H9 (cell line): ENCODE results near the gene PCDHA8. TPM values are rescaled to one million over a fixed set of nuclear protein-coding genes. Genes with fewer than 3 reads are reported as not detected.
A peak's percentile ranks its signal among the peaks of the same experiment; 100 is the strongest.

ENCODE experiments used
- DNase-seq: peaks from one replicate; pipeline ENCODE4 v3.0.0-alpha.2; 2017
- H2AFZ ChIP-seq: one replicate; pipeline ENCODE4 v1.6.1; 2013; ENCODE audit warnings: mild to moderate bottlenecking, low read length, control low read depth, moderate library complexity
- H2AK5ac ChIP-seq: 2 replicates; pipeline ENCODE4 v1.6.1; 2013; ENCODE audit warnings: low read length, control low read depth, mixed read lengths; ENCODE audit not compliant: insufficient read length
- H2BK120ac ChIP-seq: one replicate; pipeline ENCODE4 v1.6.1; 2013; ENCODE audit warnings: low read depth, mild to moderate bottlenecking, low read length, control low read depth, inconsistent platforms; ENCODE audit not compliant: poor library complexity, severe bottlenecking
- H2BK12ac ChIP-seq: 2 replicates; pipeline ENCODE4 v1.6.1; 2013; ENCODE audit warnings: low read length, control low read depth, mixed read lengths, low read depth; ENCODE audit not compliant: insufficient read length
- H2BK15ac ChIP-seq: 2 replicates; pipeline ENCODE4 v1.6.1; 2013; ENCODE audit warnings: low read depth, low read length, control low read depth
- H2BK20ac ChIP-seq: one replicate; pipeline ENCODE4 v1.6.1; 2013; ENCODE audit warnings: low read depth, mild to moderate bottlenecking, low read length, control low read depth, inconsistent platforms; ENCODE audit not compliant: poor library complexity, severe bottlenecking
- H2BK5ac ChIP-seq: 2 replicates; pipeline ENCODE4 v1.6.1; 2013; ENCODE audit warnings: low read length, control low read depth, mixed read lengths; ENCODE audit not compliant: insufficient read length
- H3K14ac ChIP-seq: 2 replicates; pipeline ENCODE4 v1.6.1; 2013; ENCODE audit warnings: low read length, control low read depth; ENCODE audit not compliant: insufficient read depth
- H3K18ac ChIP-seq: 2 replicates; pipeline ENCODE4 v1.6.1; 2013; ENCODE audit warnings: low read depth, mild to moderate bottlenecking, mixed read lengths, low read length, control low read depth; ENCODE audit not compliant: insufficient read length
- H3K23ac ChIP-seq: 2 replicates; pipeline ENCODE4 v1.6.1; 2013; ENCODE audit warnings: low read length, control low read depth, mixed read lengths, low read depth; ENCODE audit not compliant: insufficient read length
- H3K23me2 ChIP-seq: 2 replicates; pipeline ENCODE4 v1.6.1; 2013; ENCODE audit warnings: low read depth, mild to moderate bottlenecking, mixed read lengths, low read length, control low read depth; ENCODE audit not compliant: insufficient read length, poor library complexity, severe bottlenecking
- H3K27ac ChIP-seq: 2 replicates; pipeline ENCODE4 v1.5.1; 2013; ENCODE audit warnings: low read length, control low read depth, mixed read lengths, low read depth; ENCODE audit not compliant: insufficient read length
- H3K27me3 ChIP-seq: 2 replicates; pipeline ENCODE4 v1.6.1; 2013; ENCODE audit warnings: low read length, control low read depth, inconsistent platforms; ENCODE audit not compliant: insufficient read depth
- H3K4ac ChIP-seq: 2 replicates; pipeline ENCODE4 v1.6.1; 2013; ENCODE audit warnings: low read depth, mild to moderate bottlenecking, control low read depth, inconsistent platforms, low read length, moderate library complexity
- H3K4me1 ChIP-seq: 2 replicates; pipeline ENCODE4 v1.6.1; 2013; ENCODE audit warnings: low read length, control low read depth, inconsistent platforms; ENCODE audit not compliant: insufficient read depth
- H3K4me2 ChIP-seq: 2 replicates; pipeline ENCODE4 v1.6.1; 2013; ENCODE audit warnings: low read length, control low read depth, mixed read lengths; ENCODE audit not compliant: insufficient read length, insufficient read depth
- H3K56ac ChIP-seq: 2 replicates; pipeline ENCODE4 v1.6.1; 2013; ENCODE audit warnings: low read depth, mild to moderate bottlenecking, mixed read lengths, low read length, control low read depth; ENCODE audit not compliant: insufficient read length
- H3K79me1 ChIP-seq: 2 replicates; pipeline ENCODE4 v1.6.1; 2013; ENCODE audit warnings: low read depth, mild to moderate bottlenecking, moderate library complexity, low read length, control low read depth, inconsistent platforms; ENCODE audit not compliant: insufficient read depth, poor library complexity, severe bottlenecking
- H3K79me2 ChIP-seq: 2 replicates; pipeline ENCODE4 v1.6.1; 2013; ENCODE audit warnings: low read length, control low read depth, inconsistent platforms; ENCODE audit not compliant: insufficient read depth
- H3K9ac ChIP-seq: 2 replicates; pipeline ENCODE4 v1.6.1; 2013; ENCODE audit warnings: low read length, control low read depth, mixed read lengths; ENCODE audit not compliant: insufficient read length; ENCODE audit errors: extremely low read depth
- H3K9me3 ChIP-seq: one replicate; pipeline ENCODE4 v1.6.1; 2013; ENCODE audit warnings: low read depth, low read length, inconsistent platforms; ENCODE audit not compliant: control insufficient read depth
- H3T11ph ChIP-seq: one replicate; pipeline ENCODE4 v1.6.1; 2013; ENCODE audit warnings: mild to moderate bottlenecking, low read length, control low read depth, inconsistent platforms
- H4K20me1 ChIP-seq: one replicate; pipeline ENCODE4 v1.6.1; 2013; ENCODE audit not compliant: control insufficient read depth, insufficient read length, insufficient read depth
- H4K5ac ChIP-seq: 2 replicates; pipeline ENCODE4 v1.6.1; 2013; ENCODE audit warnings: low read depth, mild to moderate bottlenecking, mixed read lengths, low read length, control low read depth; ENCODE audit not compliant: insufficient read length
- H4K8ac ChIP-seq: replicated peaks from 2 replicates; pipeline ENCODE4 v1.6.1; 2013; ENCODE audit warnings: low read length, control low read depth, mixed read lengths, low read depth; ENCODE audit not compliant: insufficient read length
- H4K91ac ChIP-seq: 2 replicates; pipeline ENCODE4 v1.6.1; 2013; ENCODE audit warnings: low read depth, mild to moderate bottlenecking, moderate library complexity, mixed read lengths, low read length, control low read depth; ENCODE audit not compliant: insufficient read length
- H3K27ac Mint-ChIP-seq, 3 experiments: 2 replicates in 2 of 3; 3 replicates in 1 of 3; pipeline ENCODE4 v1.8.0; 2020 to 2021; ENCODE audit warnings: mixed read lengths in 3 of 3, mild to moderate bottlenecking in 1 of 3, moderate library complexity in 1 of 3
- H3K27me3 Mint-ChIP-seq: 2 replicates; pipeline ENCODE4 v1.8.0; 2021; ENCODE audit warnings: low read depth, mild to moderate bottlenecking, moderate library complexity, mixed read lengths
- H3K36me3 Mint-ChIP-seq, 3 experiments: 2 replicates in 2 of 3; 3 replicates in 1 of 3; pipeline ENCODE4 v1.8.0; 2020 to 2021; ENCODE audit warnings: low read depth in 3 of 3, mixed read lengths in 3 of 3; ENCODE audit not compliant: insufficient read depth in 1 of 3
- H3K4me1 Mint-ChIP-seq, 2 experiments: 2 replicates each; pipeline ENCODE4 v1.8.0; 2020; ENCODE audit warnings: mixed read lengths in 2 of 2
- H3K4me3 Mint-ChIP-seq, 2 experiments: 2 replicates in 1 of 2; 3 replicates in 1 of 2; pipeline ENCODE4 v1.8.0; 2020 to 2021; ENCODE audit warnings: mild to moderate bottlenecking in 2 of 2, mixed read lengths in 2 of 2, moderate library complexity in 1 of 2
- H3K9me3 Mint-ChIP-seq, 2 experiments: 2 replicates in 1 of 2; 3 replicates in 1 of 2; pipeline ENCODE4 v1.8.0; 2020; ENCODE audit warnings: mild to moderate bottlenecking in 2 of 2, mixed read lengths in 2 of 2, moderate library complexity in 1 of 2
- WGBS: extraction: QIAGEN DNeasy Blood & Tissue Kit; methylation state at CpG from one replicate; pipeline ENCODE4 v1.1.7; 2013; ENCODE audit warnings: missing lambda C conversion rate, low lambda C conversion rate, mixed read lengths; ENCODE audit not compliant: insufficient read length; ENCODE audit errors: extremely low coverage; 5-methylcytosine and 5-hydroxymethylcytosine counted together
- total RNA-seq: library from RNA; stranded (reverse); gene quantifications from 2 replicates; pipeline ENCODE4 v1.2.1, GENCODE V29; 2021
- TF ChIP-seq, protein P1 (sequence below): fragments of 200-600 bp; sonication (generic); conservative IDR thresholded peaks from 3 replicates; pipeline ENCODE4 v1.8.0; 2021; ENCODE audit warnings: antibody characterized with exemption, mild to moderate bottlenecking

The PCDHA8 gene
- total RNA-seq, 1 experiment from 2014 or later: 0.57 TPM

DNA sequence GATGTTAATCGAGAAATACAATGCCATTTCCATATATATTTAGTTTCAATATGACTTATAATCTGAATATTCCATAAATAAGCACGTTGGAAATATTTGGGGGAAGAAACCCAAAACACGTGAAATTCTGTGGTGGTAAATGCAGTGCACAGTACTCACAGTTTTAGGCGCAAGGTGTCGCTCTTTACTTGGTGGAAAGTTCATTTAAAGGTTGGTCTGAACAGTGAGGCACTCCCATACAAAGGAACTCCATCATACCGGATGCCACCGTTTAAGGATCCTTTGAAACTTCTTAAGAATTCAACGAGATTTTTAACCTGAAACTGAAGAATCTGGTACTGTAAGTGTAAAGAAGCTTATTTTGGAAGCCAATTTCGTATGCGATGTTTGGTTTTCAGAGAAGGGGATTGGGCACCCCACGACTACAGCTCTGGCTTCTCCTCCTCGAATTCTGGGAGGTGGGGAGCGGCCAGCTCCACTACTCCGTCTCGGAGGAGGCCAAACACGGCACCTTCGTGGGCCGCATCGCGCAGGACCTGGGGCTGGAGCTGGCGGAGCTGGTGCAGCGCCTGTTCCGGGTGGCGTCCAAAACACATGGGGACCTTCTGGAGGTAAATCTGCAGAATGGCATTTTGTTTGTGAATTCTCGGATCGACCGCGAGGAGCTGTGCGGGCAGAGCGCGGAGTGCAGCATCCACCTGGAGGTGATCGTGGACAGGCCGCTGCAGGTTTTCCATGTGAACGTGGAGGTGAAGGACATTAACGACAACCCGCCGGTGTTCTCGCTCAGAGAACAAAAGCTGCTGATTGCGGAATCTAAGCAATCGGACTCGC is 28.0 kb downstream of the PCDHA8 start, which contains the start of gene PCDHA11:
Gene PCDHA11, plus strand, starts transcription at position 237 of the 834 bp plus-strand sequence. Its CDS starts 147 bp downstream, at position 384.
- Histone ChIP-seq H3K9me3 (no peaks in the 10 kb centered on the region), H2BK120ac (no peak within 1 kb of the TSS), H3K27me3 (no peaks in the 10 kb centered on the region), H2BK12ac (no peak within 1 kb of the TSS), H3K56ac (no peak within 1 kb of the TSS), H2BK15ac (no peak within 1 kb of the TSS), H2BK5ac (no peak within 1 kb of the TSS), H2BK20ac (no peak within 1 kb of the TSS), H4K20me1 (no peaks in the 10 kb centered on the region), H3K23ac (no peak within 1 kb of the TSS), H3T11ph (no peak within 1 kb of the TSS), H3K9ac (peak within 1 kb of the TSS; percentile 90), H4K8ac (no peak within 1 kb of the TSS), H3K14ac (peak within 1 kb of the TSS; percentile 68; the same call in 1 of the 2 replicates), H4K5ac (no peak within 1 kb of the TSS), H2AFZ (no peak within 1 kb of the TSS), H3K4me1 (no peaks in the 10 kb centered on the region), H2AK5ac (no peak within 1 kb of the TSS), H3K4ac (peak within 1 kb of the TSS; percentile 50; the same call in 1 of the 2 replicates), H3K23me2 (no peaks in the 10 kb centered on the region), H3K79me1 (no peaks in the 10 kb centered on the region), H3K79me2 (peaks cover 5% of the 10 kb centered on the region; the same call in 1 of the 2 replicates), H3K18ac (peak within 1 kb of the TSS; percentile 51), H3K27ac (peak within 1 kb of the TSS; percentile 53), H4K91ac (no peak within 1 kb of the TSS), H3K4me2 (peak within 1 kb of the TSS; percentile 66)
- H3K9me3 Mint-ChIP-seq: peaks cover 5 to 12% of the 10 kb centered on the region in 2 experiments
- peaks cover 22 to 36% (median 33%) of the 10 kb centered on the region in 3 experiments for H3K36me3 Mint-ChIP-seq
- no peaks in the 10 kb centered on the region; a peak in 1 of 4 replicates for H3K4me1 Mint-ChIP-seq
- no peaks in the 10 kb centered on the region for H3K27me3 Mint-ChIP-seq
- DNase-seq: peak; percentile 68
- peak within 1 kb of the TSS in 2 of 3 experiments; percentile 77 to 90; a peak in 4 of 7 replicates for H3K27ac Mint-ChIP-seq
- TF ChIP-seq, protein P1, sequence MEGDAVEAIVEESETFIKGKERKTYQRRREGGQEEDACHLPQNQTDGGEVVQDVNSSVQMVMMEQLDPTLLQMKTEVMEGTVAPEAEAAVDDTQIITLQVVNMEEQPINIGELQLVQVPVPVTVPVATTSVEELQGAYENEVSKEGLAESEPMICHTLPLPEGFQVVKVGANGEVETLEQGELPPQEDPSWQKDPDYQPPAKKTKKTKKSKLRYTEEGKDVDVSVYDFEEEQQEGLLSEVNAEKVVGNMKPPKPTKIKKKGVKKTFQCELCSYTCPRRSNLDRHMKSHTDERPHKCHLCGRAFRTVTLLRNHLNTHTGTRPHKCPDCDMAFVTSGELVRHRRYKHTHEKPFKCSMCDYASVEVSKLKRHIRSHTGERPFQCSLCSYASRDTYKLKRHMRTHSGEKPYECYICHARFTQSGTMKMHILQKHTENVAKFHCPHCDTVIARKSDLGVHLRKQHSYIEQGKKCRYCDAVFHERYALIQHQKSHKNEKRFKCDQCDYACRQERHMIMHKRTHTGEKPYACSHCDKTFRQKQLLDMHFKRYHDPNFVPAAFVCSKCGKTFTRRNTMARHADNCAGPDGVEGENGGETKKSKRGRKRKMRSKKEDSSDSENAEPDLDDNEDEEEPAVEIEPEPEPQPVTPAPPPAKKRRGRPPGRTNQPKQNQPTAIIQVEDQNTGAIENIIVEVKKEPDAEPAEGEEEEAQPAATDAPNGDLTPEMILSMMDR: peak; percentile 75
- no CpG with 5 or more reads among the region's 41 CpGs for WGBS
- H3K4me3 Mint-ChIP-seq: peak within 1 kb of the TSS; percentile 83 to 87
